ENCODE data around the gene COL4A4.

DNA sequence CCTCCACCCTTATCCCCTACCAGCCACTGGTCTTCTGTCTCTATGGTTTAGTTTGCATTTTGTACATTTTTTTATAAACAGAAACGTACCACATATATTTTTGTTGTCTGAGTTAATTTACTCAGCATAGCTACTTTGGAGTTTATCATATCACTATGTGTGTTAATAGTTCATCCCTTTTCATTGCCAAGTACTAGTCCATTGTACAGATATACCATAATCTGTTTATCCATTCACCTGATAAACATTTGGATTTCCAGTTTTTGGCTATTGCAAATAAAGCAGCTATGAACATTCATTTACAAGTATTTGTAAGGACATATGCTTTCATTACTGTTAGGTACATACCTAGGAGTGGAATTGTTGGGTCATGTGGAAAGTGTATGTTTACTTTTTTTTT, 204.6 kb downstream of the COL4A4 start:
- TF ChIP-seq CTCF (IDR thresholded peaks at IDR 0.05) (no peak), ZFX (IDR thresholded peaks at IDR 0.05; ENCODE audit: borderline replicate concordance) (no peak)
